Measurements from ENCODE around the gene MTRR. TPM values are rescaled to one million over a fixed set of nuclear protein-coding genes. Genes with fewer than 3 reads are reported as not detected.
A peak's percentile ranks its signal among the peaks of the same experiment; 100 is the strongest.

MTRR gene
- total RNA-seq, 2 donors from 2014 or later: 27.5 to 62.6 TPM

- peak overlapping the region; percentile 97 for H3K4me3 Mint-ChIP-seq
- peak overlapping the region; percentile 79 for H3K27ac Mint-ChIP-seq
- H3K4me1 Mint-ChIP-seq: peaks cover 58% of the 10 kb centered on the region
- H3K27me3 Mint-ChIP-seq: no peaks in the 10 kb centered on the region
- peak; percentile 17 for ATAC-seq (replicated peaks)
- no peaks in the 10 kb centered on the region for H3K9me3 Mint-ChIP-seq
- H3K36me3 Mint-ChIP-seq (ENCODE audit: low read depth): peaks cover 87% of the 10 kb centered on the region
These were observed 3.7 kb downstream of the MTRR start for GRCh38 chr5:7872517-7873130.

GRCh38 chr5:7873216-7873615 is 4.3 kb downstream of the MTRR start:
- Mint-ChIP-seq H3K36me3 (ENCODE audit: low read depth) (peaks cover 91% of the 10 kb centered on the region), H3K4me1 (peaks cover 62% of the 10 kb centered on the region), H3K27ac (peak overlapping the region; percentile 79), H3K9me3 (no peaks in the 10 kb centered on the region), H3K27me3 (no peaks in the 10 kb centered on the region), H3K4me3 (peak overlapping the region; percentile 97)
- peak; percentile 25 for ATAC-seq (replicated peaks)

GRCh38 chr5:7874639-7875038 is 5.7 kb downstream of the MTRR start:
- Mint-ChIP-seq H3K27me3 (no peaks in the 10 kb centered on the region), H3K4me1 (peaks cover 69% of the 10 kb centered on the region), H3K27ac (no peak overlapping the region), H3K4me3 (no peak overlapping the region), H3K36me3 (ENCODE audit: low read depth) (peaks cover 98% of the 10 kb centered on the region), H3K9me3 (no peaks in the 10 kb centered on the region)
- no peak for ATAC-seq (replicated peaks)

GRCh38 chr5:7875151-7875550 is 6.2 kb downstream of the MTRR start:
- H3K36me3 Mint-ChIP-seq (ENCODE audit: low read depth): peaks cover 98% of the 10 kb centered on the region
- no peak overlapping the region for H3K4me3 Mint-ChIP-seq

GRCh38 chr5:7876867-7877266 is 7.9 kb downstream of the MTRR start:
- Mint-ChIP-seq H3K4me1 (peaks cover 59% of the 10 kb centered on the region), H3K9me3 (no peaks in the 10 kb centered on the region), H3K36me3 (ENCODE audit: low read depth) (peaks cover 98% of the 10 kb centered on the region), H3K4me3 (peak overlapping the region; percentile 54), H3K27ac (no peak overlapping the region), H3K27me3 (no peaks in the 10 kb centered on the region)
- peak; percentile 79 for ATAC-seq (replicated peaks)

More at GRCh38 chr5:7875151-7875550, 6.2 kb downstream of the MTRR start:
- Mint-ChIP-seq H3K4me1 (peaks cover 65% of the 10 kb centered on the region), H3K9me3 (no peaks in the 10 kb centered on the region), H3K27me3 (no peaks in the 10 kb centered on the region), H3K27ac (no peak overlapping the region)
- no peak for ATAC-seq (replicated peaks)

GRCh38 chr5:7877851-7878250 is 8.9 kb downstream of the MTRR start:
- peak overlapping the region; percentile 72 for H3K4me3 Mint-ChIP-seq
- H3K9me3 Mint-ChIP-seq: no peaks in the 10 kb centered on the region
- peak; percentile 12 for ATAC-seq (replicated peaks)
- H3K27me3 Mint-ChIP-seq: no peaks in the 10 kb centered on the region
- peak overlapping the region; percentile 85 for H3K27ac Mint-ChIP-seq
- peaks cover 100% of the 10 kb centered on the region for H3K36me3 Mint-ChIP-seq (ENCODE audit: low read depth)
- peaks cover 53% of the 10 kb centered on the region for H3K4me1 Mint-ChIP-seq

GRCh38 chr5:7878381-7878873 is 9.5 kb downstream of the MTRR start:
- H3K27me3 Mint-ChIP-seq: no peaks in the 10 kb centered on the region
- no peaks in the 10 kb centered on the region for H3K9me3 Mint-ChIP-seq
- peaks cover 100% of the 10 kb centered on the region for H3K36me3 Mint-ChIP-seq (ENCODE audit: low read depth)
- peak; percentile 81 for ATAC-seq (replicated peaks)
- peak overlapping the region; percentile 72 for H3K4me3 Mint-ChIP-seq
- peaks cover 47% of the 10 kb centered on the region for H3K4me1 Mint-ChIP-seq
- peak overlapping the region; percentile 85 for H3K27ac Mint-ChIP-seq

GRCh38 chr5:7881091-7881490 is 12.1 kb downstream of the MTRR start:
- Mint-ChIP-seq H3K27me3 (no peaks in the 10 kb centered on the region), H3K9me3 (no peaks in the 10 kb centered on the region), H3K27ac (no peak overlapping the region), H3K4me1 (peaks cover 37% of the 10 kb centered on the region), H3K4me3 (no peak overlapping the region), H3K36me3 (ENCODE audit: low read depth) (peaks cover 100% of the 10 kb centered on the region)
- no peak for ATAC-seq (replicated peaks)

GRCh38 chr5:7881816-7882215 is 12.9 kb downstream of the MTRR start:
- Mint-ChIP-seq H3K4me1 (peaks cover 31% of the 10 kb centered on the region), H3K9me3 (no peaks in the 10 kb centered on the region), H3K4me3 (no peak overlapping the region), H3K36me3 (ENCODE audit: low read depth) (peaks cover 100% of the 10 kb centered on the region), H3K27ac (no peak overlapping the region), H3K27me3 (no peaks in the 10 kb centered on the region)
- ATAC-seq (replicated peaks): no peak

- no peak for ATAC-seq (replicated peaks)
- Mint-ChIP-seq H3K4me1 (peaks cover 23% of the 10 kb centered on the region), H3K36me3 (ENCODE audit: low read depth) (peaks cover 100% of the 10 kb centered on the region), H3K27me3 (no peaks in the 10 kb centered on the region), H3K4me3 (no peak overlapping the region), H3K27ac (no peak overlapping the region), H3K9me3 (no peaks in the 10 kb centered on the region)
These were observed 14.0 kb downstream of the MTRR start for GRCh38 chr5:7882926-7883325.

- no peak overlapping the region for H3K4me3 Mint-ChIP-seq
- ATAC-seq (replicated peaks): no peak
- H3K27me3 Mint-ChIP-seq: no peaks in the 10 kb centered on the region
- H3K27ac Mint-ChIP-seq: no peak overlapping the region
- H3K4me1 Mint-ChIP-seq: peaks cover 10% of the 10 kb centered on the region
- H3K9me3 Mint-ChIP-seq: no peaks in the 10 kb centered on the region
- peaks cover 100% of the 10 kb centered on the region for H3K36me3 Mint-ChIP-seq (ENCODE audit: low read depth)
These were observed 15.7 kb downstream of the MTRR start for GRCh38 chr5:7884491-7885267.

- H3K27me3 Mint-ChIP-seq: no peaks in the 10 kb centered on the region
- no peak for ATAC-seq (replicated peaks)
- H3K9me3 Mint-ChIP-seq: no peaks in the 10 kb centered on the region
- no peak overlapping the region for H3K4me3 Mint-ChIP-seq
- peaks cover 99% of the 10 kb centered on the region for H3K36me3 Mint-ChIP-seq (ENCODE audit: low read depth)
- peaks cover under 1% of the 10 kb centered on the region for H3K4me1 Mint-ChIP-seq
- no peak overlapping the region for H3K27ac Mint-ChIP-seq
These were observed 18.0 kb downstream of the MTRR start for GRCh38 chr5:7886849-7887475.

- Mint-ChIP-seq H3K27ac (peak overlapping the region; percentile 63), H3K27me3 (no peaks in the 10 kb centered on the region), H3K9me3 (no peaks in the 10 kb centered on the region), H3K36me3 (ENCODE audit: low read depth) (peaks cover 99% of the 10 kb centered on the region), H3K4me1 (no peaks in the 10 kb centered on the region), H3K4me3 (no peak overlapping the region)
- no peak for ATAC-seq (replicated peaks)
These were observed 20.0 kb downstream of the MTRR start for GRCh38 chr5:7888901-7889300.

GRCh38 chr5:7894439-7894838 is 25.5 kb downstream of the MTRR start:
- ATAC-seq (replicated peaks): no peak
- Mint-ChIP-seq H3K4me1 (peaks cover 15% of the 10 kb centered on the region), H3K27ac (peak overlapping the region; percentile 74), H3K4me3 (no peak overlapping the region), H3K27me3 (no peaks in the 10 kb centered on the region), H3K9me3 (no peaks in the 10 kb centered on the region), H3K36me3 (ENCODE audit: low read depth) (peaks cover 99% of the 10 kb centered on the region)

GRCh38 chr5:7894860-7895259 is 25.9 kb downstream of the MTRR start:
- no peaks in the 10 kb centered on the region for H3K27me3 Mint-ChIP-seq
- no peaks in the 10 kb centered on the region for H3K9me3 Mint-ChIP-seq
- ATAC-seq (replicated peaks): peak; percentile 81
- H3K36me3 Mint-ChIP-seq (ENCODE audit: low read depth): peaks cover 99% of the 10 kb centered on the region
- H3K4me3 Mint-ChIP-seq: no peak overlapping the region
- H3K27ac Mint-ChIP-seq: peak overlapping the region; percentile 74
- peaks cover 15% of the 10 kb centered on the region for H3K4me1 Mint-ChIP-seq

Measured in activated T-helper 17 cell treated with anti-CD3 and anti-CD28 coated beads, Interleukin-2, amount 50 U/mL, for 72 hours (primary cell).